Activated CD4-positive, alpha-beta T cell treated with anti-CD3 and anti-CD28 coated beads, Interleukin-2, Interleukin-4, amounts not matched to agents 100 ng/mL and 50 ng/mL, durations not matched to agents 16 hours and 8 hours (primary cell): ENCODE data around the gene EIF4E2.
"Not testable (repeated sequence)": the region's sequence is repeated elsewhere in the genome, so short reads cannot be mapped to it uniquely, and the experiment has no call there.

Experiments
- DNase-seq: peaks from one replicate; pipeline ENCODE4 v3.0.0-alpha.2; 2020; ENCODE audit warnings: low spot score

The EIF4E2 gene

DNA sequence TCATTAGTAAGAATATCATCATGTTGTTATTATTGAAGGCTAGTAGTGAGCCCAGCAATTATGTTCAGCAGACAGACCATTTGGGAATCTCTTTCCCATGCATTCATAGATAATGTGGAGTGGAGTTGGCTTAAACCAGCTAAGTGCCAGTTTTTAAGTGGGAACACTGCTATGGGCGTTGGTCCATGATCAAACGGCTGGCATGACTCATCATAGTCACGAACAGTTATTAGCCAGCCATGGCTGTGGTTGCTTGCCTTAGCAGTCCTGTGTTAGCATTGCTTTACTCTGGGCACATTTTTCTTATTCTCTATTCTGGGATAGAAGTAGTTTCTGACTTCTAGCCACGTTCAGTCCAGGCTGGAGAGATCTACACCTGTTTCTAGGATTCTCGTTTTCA lies 17.7 kb downstream of the EIF4E2 start:
- DNase-seq = no peak

DNA sequence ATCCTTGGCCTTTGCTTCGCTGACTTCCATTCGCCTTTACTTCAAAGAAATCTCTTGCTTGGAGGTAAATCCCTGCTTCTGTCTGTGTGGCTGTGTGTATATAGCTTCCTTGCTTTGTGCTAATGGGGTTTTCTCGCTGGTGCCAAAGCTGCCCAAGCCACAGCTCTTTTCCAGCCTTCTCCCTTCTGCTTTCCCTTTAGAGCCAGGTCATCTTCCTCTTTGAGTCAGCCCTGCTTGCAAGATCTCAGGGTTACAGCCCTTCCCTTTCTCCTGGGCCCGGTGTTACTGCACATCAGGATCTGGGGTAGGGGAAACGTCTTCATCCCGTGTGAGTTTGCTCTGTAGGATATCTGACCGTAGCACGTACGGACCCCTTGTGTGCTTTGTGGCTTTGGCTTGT lies 19.1 kb downstream of the EIF4E2 start:
- no peak for DNase-seq

DNA sequence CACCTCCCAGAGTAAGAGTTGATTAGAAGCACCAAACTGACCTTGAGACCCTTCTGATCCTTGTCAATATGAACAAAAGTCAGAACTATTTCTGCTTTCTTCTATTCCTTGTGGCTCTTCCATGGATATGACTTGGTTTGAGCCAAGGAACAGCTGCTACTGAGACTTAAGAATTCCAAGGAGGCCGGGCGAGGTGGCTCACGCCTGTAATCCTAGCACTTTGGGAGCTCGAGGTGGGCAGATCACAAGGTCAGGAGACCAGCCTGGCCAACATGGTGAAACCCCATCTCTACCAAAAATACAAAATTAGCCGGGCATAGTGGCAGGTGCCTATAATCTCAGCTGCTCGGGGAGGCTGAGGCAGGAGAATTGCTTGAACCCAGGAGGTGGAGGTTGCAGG lies 20.0 kb downstream of the EIF4E2 start:
- DNase-seq = not testable (repeated sequence)

DNA sequence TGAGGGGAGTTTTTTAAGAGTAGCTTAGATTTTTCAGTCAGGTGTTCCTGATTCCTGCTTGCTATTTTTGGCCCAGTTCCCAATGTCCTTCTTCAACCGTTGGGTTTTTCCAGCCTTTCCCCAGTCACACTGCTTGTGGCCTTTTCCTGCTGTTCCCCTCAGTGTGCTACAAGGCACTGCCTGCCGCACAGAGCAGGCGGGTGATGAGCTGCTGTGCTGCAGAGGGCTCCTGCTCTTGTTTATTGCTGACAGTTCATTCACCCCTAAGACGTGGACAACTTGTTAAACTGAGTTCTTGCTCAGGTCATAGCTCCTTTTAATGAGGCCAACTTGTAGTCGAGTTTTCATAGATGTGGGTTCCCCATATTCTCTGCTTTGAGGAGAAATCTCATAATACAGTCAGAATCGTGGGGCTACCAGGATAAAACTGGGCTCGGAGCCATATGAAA lies 20.6 kb downstream of the EIF4E2 start:
- DNase-seq = no peak

DNA sequence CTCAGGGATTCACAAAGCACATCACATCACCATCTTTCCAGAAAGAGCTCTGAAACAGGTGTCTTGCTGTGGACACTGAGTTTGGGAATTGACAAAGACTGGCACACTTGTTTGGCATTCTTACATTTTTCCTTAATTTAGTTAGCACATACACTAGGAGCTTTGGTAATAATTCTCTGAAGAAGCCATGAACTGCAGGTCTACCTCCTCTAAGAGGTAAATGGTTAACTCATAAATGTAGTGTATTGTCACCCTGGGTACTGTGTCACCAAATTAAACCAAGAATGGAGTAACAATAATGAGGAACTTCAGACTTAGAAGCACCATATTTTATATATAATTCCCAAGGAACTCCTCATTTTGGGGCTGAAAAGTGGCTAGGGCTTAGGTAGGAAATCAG lies 22.6 kb downstream of the EIF4E2 start:
- DNase-seq = no peak

DNA sequence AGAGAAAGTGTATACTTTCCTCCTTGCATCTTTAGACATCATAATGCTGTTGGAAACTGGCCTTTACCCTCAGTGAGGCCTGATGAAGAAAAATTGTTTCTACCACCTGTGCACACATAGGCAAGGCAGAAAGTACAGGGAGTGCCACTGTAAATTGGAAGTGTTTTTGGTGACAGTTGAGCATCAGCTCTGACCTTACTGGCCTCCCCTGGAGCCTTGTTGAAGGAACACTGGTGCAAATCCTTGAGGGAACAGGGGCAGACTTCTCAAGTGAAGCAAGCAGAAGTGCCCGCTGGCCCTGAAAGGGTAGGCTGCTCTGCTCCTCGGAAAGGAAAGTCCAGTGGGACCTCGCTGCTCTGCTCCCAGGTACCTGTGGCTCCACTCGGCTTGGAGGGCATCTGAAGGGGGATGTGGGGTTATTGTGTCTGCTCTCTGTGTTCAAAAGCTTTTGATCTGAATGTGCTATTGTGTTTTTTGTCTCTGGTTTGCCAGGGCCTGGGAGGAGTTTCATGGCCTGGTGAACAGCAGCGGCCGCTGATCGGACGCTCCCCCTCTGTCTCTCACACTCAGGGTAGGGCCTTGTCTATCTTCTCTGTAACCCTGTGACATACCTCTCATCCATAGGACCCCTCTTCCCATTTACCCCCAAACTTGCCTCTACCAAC lies 23.4 kb downstream of the EIF4E2 start:
- DNase-seq = no peak

DNA sequence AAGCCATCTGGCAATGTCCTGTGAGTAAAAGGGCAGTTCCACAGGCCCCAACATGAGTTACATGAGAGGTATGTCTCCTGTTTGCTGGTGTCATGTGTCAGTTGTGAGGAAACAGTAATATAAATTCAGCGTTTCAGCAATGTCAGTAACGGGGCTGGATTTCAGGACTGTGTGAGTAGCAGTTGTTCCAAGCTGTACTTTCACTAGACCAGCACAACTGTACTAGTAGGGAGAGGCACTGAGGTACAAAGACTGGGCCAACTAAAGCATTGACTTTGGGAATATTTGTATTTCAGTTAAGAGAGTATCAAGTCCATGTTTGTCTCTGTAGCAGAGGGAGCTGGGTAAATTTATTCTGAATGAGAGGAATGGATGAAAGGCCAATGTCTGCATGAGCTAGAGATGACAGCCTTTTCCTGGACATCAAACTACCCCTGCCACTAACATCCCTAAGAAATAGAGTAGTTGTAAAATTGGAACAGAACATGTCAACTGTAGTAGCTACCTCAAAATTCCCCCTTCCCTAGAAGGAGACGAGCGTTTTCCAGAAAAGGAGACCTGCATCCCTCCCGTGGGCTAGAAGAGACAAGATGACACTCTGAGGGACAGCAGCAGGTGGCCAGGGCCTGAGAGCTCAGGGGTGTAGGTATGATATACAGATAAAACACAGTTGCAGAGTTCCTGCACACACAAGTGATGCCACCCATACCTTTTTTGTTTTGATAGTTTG lies 24.4 kb downstream of the EIF4E2 start:
- no peak for DNase-seq

DNA sequence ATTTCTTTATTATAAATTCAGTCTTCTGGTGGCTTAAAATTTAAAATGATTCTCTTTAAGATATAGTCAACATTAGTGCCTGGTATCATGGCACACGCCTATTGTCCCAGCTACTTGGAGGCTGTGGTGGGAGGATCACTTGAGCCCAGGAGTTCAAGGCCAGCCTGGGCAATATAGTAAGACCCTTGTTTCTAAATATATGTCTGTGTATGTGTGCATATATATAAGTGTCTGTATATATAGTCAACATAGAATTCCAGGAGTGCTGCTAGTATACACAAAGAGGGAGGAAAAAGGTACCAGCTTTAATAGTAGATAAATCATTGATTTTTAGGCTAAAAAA lies 24.9 kb downstream of the EIF4E2 start:
- no peak for DNase-seq

DNA sequence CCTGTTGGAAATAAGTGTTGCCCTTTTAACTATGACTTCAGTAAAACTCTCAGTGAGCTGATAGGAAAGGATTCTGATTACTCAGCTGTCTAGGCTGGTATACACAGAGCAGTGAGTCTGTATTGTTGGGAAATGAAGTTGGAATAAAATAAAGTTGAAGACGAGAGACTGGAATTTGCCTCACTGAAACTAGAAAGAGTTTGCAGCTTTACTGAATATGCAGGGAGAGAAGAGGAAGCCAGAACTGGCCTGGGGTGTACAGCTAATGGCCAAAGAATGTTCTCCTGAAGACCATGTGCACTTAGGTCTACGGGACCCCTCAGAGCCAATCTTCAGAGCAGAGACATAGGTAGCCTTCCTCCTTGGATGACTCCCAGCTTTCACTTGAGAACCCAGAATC lies 26.5 kb downstream of the EIF4E2 start:
- DNase-seq = no peak

DNA sequence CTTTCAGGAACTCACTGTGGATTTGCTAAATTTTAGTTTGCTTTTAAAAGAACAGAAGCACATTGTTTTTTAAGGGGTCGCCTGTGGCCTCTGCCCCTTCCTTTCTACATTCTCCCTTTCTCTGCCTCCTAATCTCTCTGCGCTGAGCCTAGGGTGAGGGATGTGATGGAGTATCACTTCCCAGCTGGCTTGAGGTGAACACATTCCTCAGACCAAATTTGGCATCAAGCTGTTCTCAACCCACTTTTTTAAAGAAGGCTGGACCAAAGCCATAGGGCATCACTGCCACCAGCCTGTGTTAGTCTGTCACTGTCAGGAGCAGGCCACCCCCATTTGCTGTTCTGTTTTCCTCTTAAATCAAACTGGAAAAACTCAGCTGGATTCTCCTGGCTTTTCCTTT lies 27.4 kb downstream of the EIF4E2 start:
- DNase-seq = no peak

DNA sequence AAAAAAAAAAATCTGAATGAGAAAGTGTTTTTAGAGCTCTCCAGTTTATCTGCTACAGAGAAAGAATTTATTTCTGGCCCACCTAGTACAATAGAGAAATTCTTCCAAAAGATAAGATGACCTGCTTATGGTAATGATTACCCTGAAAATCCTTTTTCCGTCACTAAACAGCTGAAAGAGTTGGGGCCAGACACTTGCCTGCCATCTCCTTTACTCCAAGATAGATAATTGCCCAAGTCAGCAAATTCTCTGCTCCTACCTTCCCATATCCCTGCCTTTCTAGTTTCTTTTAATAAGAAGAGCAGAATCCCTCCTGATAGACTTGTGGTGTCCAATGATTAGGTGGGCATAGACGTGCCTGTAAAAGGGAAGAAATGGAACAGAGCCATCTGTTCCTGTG lies 28.1 kb downstream of the EIF4E2 start:
- no peak for DNase-seq

DNA sequence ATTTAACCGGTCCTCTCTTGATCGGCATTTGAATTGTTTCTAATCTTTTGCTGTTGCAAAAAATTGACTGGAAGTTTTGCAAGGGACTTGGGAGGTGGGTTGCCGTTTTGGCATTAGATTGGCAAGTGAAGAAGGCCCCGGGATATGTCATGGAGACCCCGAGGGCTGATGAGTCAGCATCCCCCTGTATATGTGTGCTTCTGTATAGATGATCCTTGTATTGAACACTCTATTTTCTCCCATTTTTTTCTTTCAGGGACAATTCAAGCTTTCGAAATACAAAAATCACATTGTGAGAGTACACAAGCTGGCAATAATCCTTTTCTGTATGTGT lies 30.1 kb downstream of the EIF4E2 start:
- DNase-seq = no peak

DNA sequence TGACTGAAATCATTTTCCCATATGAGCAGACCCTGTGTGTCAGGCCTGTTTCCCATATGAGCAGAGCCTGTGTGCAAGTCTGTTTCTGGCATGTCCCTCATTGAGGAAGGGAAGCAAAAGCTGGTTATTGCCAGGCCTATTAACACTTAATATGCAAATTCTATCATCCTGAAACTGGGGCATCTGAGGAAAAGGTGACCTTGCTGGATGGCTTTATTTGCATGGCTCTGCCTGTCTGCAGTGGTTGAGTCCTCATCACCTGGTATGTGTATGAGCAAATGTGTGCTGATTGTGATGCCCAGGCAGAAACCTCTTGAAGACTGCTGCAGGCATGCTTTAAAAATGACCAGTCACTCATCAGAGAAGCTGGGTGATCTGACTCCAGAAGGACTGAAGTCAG lies 31.2 kb downstream of the EIF4E2 start:
- DNase-seq = no peak

DNA sequence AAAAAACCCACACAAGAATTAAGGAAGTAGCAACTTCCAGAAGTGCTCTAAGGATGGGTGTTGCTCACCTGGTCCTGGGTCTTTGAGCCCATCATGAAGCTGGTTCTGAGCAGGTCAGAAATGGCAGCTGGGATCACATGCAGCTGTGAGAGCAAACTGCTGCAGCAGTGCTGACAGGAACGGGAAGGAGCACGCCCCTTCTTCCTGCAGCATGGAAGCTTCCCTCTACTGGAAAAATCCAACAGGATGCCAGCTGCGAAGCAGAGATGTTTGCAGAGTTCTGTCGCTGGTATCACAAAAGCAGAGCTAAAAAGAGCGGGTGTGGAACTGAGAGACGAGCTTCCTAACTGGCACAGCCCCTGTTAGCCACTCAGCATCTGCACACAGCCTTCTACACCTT lies 33.7 kb downstream of the EIF4E2 start:
- DNase-seq = no peak

DNA sequence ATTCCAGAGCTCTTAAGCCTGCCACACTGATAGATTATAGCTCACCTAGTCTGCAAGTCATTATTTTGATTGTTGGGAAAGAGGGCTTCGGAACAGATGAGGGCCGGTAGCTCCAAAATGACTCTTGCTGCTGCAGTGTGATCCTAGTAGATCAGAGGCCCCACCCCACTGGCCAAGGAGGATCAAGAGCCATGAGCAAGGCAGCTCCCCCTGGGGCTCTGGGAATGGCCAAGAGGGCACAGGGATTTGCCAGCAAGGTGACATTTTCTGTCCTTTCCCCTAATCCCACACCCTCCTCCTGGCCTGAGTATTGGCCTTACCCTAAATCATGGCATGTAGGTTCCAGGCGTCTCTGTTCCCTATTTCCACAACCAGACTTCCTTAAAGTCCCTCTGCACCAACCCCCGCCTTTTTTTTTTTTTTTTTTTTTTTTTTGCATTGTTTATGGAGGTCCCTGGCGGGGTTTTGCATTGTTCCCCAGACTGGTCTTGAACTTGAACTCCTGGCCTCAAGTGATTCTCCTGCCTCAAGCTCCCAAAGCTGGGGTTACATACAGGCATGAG lies 36.5 kb downstream of the EIF4E2 start:
- no peak for DNase-seq

DNA sequence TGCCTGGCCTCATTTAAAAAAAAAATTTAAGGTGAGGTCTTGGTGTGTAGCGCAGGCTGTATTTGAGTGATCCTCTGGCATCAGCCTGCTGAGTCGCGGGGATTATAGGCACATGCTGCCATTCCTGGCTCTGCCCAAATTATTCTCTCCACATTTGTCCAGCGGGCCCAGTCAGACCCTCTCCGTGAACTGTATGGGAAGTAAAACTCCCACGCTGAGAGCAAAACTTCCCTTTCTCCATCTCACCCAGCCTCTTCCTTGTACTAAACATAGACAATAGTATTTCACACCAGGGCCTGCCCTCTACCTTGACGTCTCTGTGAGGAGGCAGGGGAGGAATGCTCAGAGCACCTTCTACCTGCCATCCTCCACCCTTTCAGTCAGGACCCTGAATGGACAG lies 37.0 kb downstream of the EIF4E2 start:
- no peak for DNase-seq

DNA sequence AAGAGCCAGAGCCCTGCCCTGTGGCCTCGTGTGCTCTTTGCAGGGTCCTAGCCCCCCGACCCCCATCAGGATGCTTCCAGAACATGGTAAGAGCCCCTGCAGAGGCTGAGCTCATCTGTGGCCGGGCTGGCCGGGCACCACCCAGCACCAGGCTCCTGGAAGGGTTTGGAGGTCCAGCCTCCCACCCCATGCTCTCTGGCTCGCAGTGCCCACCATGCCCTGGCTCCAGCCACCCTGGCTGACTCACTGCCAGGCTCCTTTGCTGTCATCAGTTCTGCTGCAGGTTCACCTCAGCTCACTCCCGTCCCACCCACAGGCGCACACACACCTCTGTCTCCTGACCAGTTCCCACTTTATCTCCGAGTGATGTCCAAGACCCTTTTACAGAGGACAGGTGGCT lies 37.5 kb downstream of the EIF4E2 start:
- DNase-seq = no peak

DNA sequence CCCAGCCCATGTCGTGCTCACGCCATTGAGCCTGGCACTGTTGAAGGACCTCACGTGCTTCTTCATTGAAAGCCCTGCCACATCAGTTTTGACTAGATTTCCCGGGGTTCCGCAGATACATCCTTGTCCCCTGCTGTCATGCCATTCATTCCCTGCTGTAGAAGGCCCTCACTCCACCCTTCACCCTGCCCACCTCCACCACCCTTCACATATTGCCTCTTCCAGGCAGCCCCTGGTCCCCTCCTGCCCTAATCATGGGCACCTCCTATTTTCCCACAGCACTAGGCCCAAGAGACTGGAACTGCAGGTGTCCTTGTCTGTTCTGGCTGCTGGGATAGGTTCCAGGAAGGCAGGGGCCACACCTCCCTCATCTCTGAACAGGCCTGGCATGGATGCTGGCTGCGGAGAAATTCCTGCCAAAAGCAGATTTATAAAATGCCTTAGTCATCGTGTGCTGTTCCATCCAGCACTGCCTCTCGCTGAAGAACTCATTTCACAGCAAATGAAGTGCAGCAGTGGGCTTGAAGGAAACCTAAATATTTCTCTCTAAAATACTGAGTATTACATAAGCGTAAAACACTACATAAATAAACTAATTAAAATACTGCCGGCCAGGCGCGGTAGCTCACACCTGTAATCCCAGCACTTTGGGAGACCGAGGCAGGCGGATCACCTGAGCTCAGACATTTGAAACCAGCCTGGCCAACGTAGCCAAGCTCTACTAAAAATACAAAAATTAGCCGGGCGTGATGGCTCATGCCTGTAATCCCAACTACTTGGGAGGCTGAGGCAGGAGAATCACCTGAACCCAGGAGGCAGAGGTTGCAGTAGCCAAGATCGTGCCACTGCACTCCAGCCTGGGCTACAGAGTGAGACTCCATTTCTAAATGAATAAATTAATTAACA lies 38.4 kb downstream of the EIF4E2 start:
- no peak for DNase-seq

DNA sequence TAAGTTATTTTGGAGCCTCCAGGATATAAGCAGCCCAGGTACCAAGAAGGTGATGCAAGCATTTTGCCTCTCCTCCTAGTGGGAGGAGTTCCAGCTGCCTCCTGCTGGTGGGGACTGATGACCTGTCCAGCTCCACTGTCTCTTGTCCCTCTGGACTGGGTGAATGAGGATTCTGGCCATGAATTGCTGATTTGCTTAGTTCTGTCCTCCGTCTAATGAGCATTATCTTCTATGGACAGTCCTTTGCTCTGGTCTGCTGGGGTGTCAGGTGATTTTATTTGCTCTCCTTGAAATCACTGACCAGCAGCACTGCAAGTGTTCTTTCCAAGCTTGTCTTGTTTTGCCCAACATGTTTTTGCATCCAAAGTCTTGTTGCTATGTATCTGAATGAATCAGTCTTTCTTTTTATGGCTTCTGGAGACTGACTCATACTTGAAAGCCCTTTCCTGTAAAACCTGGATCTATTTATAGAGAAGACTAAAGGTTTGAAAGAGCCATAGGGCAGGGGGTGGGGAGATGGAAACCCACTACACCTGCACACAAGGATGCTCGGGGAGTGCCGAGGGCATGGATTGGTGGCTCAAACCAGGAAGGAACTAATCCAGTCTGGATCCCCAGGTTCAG lies 42.4 kb downstream of the EIF4E2 start:
- DNase-seq = peak; percentile 24

DNA sequence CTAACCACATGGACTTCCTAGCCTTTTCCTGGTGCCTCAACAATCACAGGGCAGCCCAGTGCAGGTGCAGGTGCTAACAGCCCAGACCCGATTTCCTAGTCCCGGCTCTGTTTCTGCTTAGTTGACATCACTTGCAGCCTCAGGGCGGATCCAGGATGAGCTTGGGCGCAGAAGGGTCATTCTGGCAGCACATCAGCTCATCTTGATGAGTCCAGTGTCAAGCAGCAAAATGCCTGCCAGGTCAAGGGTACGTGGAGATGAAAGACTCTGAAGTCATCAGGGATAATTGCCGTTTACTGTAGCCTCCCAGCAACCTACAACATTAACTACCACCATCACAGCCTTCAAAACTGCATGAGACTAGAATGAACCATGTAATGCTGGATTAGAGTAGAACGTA lies 43.5 kb downstream of the EIF4E2 start:
- no peak for DNase-seq

DNA sequence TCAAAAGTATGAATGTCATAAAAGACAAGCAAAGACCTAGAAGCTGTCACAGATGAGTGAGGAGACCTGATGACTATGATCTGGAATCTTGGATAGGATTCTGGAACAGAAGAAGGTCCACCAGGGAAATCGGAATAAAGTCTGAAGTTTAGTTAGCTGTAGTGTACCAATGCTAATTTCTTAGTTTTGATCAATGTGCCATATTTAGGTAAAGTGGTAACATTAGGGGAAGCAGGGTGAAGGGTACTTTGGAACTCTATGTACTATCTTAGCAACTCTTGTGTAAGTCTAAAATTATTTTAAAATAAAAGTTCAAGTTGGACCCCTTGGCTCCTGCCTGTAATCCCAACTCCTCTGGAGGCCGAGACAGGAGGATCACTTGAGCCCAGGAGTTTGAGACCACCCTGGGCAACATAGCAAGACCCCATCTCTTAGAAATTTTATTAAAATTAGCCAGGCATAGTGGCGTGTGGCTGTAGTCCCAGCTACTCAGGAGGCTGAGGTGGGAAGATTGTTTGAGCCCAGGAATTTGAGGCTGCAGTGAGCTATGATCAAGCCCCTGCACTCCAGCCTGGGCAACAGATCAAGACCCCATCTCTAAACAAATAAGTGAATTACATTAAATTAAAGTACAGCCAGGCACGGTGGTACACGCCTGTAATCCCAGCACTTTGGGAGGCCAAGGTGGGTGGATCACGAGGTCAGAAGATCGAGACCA lies 47.0 kb downstream of the EIF4E2 start:
- DNase-seq = no peak

DNA sequence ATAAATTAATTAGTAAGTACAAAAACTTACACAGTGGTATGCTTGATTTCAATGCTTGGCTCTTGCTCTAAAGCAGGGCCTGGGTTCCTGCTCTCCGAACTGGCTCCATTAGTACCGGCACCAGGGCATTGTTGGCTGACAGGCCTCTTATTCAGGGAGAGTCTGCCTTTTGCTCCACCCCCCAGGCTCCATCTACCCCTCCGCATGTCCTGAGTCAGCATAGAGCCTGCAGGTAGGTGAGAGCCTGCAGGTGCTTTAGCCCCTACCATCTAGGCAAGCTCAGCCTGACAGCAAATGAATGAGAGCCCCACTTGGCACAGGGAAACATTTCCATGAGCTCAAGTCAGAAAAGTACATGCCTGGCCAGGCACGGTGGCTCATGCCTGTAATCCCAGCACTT lies 47.8 kb downstream of the EIF4E2 start:
- no peak for DNase-seq
